Astrocyte (in vitro differentiated cells and primary cell): ENCODE measurements around the gene CBLC.

Experiments used
- CTCF ChIP-seq: IDR thresholded peaks from 2 replicates; pipeline ENCODE4 v1.5.1; 2011; ENCODE audit warnings: low read depth, mild to moderate bottlenecking, inconsistent platforms, low read length, moderate library complexity; ENCODE audit not compliant: insufficient read depth
- EZH2 ChIP-seq: IDR thresholded peaks from 2 replicates; pipeline ENCODE4 v1.6.1; 2012; ENCODE audit warnings: mild to moderate bottlenecking, low read length, inconsistent platforms; ENCODE audit not compliant: insufficient read depth

- TF ChIP-seq CTCF (no peak), EZH2 (no peak)
Measured at GRCh38 chr19:44847144-44848035, 69.7 kb downstream of the CBLC start.
